Hematopoietic multipotent progenitor cell treated with erythropoietin and hydrocortisone succinate and interleukin-3 and kit ligand, for 15 days (in vitro differentiated cells): ENCODE data around the gene GALNT9.

ENCODE experiments used
- DNase-seq: peaks from one replicate; pipeline ENCODE4 v3.0.0-alpha.2; 2015; ENCODE audit warnings: low spot score

Gene GALNT9

DNA sequence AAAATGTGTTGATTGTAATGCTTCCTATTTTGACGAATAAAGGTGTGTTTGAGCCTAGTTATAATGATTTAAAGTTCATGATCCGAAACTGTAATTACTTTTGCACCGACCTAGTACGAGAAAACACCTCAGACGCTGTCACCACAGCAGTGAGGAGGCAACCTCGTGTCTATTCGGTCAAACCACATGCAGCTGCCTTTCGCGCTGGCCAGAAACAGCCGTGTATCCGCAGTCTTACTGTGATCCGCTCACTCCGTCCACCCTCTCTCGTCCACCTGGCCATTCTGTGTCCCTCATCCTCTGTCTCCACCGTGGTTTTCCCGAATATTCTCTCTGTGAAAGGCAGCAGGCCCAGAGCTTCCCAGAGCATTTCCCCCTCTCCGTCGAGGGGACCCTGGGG is 118.1 kb downstream of the GALNT9 start:
- no peak for DNase-seq

DNA sequence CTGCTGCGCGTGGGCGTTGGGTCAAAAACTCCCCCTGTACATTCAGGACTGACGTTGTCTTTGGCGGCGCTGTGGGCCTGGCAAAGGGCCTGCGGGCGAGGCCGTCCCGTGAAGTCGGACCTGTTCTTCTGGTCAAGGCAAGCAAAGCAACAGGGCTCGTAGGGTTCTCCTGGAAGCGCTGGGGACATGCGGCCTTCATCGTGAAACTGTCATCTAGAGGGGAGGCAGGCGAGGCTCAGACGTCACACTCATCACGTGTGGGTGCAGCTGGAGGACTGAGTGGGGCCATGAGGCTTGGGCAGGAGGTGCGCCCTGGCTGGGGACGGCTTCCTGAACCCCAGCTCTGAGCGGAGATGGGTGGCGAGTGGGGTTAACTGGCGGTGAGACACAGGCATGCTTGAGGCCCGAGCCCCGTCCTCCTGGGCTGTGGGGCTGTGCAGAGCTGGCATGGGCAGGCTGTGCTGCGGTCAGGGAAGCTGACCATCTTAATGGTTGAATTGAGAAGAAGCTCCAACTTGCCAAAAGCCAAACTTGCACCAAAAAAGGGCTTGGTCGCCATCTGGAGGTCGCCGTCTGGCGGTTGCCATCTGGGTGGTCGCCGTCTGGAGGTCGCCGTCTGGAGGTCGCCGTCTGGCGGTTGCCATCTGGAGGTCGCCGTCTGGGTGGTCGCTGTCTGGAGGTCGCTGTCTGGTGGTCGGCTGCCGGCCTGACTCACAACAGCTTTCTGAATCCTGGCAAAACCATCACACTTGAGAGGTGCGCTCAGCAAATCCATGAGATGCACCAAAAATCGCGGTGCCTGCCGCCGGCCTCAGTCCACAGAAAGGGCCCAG is 119.0 kb downstream of the GALNT9 start:
- no peak for DNase-seq

DNA sequence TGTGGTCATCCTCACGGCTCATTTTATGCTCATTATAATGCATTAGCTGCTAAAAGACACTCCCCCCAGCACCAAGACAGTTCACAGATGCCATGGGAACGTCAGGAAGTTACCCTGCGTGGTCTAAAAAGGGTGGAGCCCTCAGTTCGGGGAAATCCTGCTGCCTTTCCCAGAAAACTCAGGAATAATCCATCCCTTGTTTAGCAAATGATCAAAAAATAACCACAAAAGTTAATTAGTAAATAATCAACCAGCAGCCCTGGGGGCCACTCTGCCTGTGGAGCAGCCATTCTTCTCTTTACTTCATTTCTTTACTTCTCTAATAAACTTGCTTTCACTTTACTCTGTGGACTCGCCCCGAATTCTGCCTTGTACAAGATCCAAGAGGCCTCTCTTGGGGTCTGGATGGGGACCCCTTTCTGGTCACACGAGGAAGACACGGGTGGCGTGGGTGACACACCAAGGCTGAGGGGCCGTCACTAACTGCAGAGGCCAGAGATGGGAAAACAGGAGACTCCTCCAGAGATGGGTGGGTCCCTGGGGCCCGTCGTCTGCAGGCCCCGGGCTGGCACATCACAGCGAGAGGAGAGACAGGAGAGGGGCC is 119.7 kb downstream of the GALNT9 start:
- no peak for DNase-seq

DNA sequence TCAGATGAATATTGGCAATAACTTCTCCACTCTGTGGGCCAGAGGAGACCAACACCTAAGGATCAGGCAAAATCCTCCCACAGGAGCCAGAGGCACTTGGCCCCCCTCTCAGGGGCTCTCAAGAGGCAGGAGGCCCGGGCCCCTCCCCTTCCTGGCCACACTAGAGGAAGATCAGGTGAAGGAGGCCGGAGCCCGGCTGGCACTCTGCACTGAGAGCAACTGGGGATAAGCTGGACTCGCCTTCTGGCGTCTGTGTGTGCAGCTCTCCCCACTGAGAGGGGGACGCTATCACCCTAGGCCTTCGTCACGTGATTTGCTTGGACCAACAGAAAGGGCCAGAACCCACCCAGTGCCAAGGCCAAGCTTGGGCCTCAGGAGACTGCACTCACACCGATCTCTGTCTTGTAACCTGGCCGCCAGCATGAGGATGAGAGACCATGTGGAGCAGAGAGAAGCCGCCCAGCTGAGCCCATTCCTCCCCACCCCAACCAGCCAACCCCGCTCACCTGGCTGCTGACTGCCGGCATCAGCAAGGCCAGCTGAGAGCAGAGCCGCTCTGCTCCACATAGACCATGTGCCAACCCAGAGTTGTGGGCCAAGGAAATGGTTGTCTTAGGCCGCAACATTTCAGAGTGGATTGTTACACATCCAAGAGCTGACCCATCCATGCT is 121.1 kb downstream of the GALNT9 start:
- no peak for DNase-seq

DNA sequence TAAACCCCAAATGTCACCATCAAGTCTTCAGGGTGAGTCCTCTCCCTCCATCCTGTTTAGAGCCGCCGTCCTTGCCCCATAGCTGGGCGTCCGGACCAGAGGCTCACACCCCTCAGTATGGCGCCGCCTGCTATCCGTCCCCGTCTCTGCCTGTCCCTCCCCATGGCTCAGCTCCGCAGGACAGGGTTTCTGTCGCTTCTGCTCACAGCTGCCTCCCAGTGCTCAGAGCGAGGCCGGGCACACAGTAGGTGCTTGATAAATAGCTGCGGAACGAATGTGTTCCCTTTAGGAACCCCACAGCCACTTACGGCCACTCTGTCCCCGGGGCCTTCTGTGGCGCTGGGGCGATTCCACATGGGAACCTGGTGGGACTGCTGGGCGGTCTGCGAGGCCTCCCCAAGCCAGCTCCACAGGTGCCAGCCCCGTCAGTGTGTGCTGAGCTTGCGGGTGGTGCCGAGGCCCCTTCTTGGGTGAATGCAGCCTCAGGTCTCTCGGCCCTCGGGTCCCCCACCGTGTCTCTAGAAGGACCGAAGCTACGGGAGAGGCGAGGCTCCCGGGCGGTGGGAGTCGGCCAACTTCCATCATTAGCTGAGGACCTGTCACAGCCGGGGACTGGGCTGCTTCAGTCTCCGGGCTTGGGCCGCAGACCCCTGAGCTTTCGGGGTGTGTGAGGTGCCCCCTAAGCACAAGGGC is 122.2 kb downstream of the GALNT9 start:
- no peak for DNase-seq

DNA sequence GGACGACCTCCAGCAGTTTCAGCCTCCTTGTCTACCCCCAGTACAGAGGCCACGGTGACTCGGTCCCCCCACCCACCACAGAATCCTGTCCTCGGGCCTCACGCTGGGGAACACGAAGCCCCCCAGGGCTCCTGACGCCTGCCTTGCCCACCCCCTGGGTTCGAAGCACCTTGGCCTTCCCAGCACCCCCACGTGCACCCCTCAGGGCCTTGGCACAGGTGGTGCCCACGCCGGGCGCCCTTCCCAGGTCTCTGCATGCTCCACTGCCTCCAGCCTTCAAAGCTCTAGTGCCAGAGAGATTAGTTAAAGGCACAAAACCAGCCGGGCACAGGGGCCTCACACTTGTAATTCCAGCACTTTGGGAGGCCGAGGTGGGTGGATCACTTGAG is 123.3 kb downstream of the GALNT9 start:
- DNase-seq: no peak

DNA sequence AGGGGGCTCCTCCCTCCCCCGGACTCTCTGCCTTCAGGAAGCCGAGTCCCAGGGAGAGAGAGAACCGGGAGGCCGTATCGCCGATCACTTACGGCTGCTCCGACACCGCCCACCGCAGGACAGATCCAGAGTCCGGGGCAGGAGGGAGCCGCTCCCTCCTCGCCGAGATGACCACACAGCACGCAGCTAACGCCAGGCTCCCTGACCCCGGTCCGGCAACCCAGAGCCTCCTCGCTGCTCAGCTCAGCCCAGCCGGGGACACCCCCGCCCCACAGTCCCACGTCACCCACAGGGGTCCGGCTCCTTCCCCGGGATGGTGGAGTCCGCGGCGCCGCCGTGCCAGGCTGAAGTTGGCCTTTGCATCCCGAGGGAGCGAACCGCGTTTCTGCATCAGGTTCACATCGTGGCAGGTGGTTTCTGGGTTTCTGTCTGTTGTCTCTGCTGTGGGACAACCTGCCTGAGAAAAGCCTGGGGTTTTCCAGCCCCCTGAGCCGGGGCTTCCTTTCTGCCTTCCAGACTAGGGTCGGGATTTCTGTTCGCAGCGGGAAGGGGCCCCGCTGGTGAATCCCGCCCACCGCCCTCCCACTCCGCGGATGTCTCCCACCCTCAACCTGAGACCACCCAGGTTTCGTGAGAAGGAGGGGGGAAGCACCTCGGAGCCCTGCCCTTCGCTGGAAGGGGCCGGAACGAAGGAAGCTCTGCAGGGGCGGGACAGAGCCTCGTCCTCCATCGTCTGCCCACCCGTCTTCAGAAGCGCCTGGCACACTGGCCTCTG is 123.9 kb downstream of the GALNT9 start:
- no peak for DNase-seq

DNA sequence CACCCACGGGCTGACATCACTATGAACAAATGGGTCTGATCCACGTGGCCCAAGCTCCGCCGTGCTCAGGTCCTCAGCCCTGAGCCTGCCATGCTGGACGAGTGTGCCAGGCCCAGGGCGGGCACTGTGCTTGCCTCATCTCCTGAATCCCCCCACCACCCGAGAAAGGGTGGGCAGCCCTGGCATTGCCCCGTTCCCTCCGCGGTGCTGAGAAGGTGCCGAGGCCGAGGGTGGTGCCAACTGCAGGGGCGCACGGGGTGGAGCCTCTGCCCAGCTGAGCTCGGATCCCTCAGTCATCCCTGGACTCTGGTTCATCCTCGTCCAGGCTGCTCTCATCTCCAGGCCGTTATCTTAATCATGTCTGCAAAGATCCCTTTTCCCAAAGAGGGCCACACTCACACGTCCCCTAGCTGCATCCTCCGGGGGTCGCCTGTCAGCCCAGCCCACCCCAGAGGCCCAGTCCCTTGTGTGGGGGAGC is 124.6 kb downstream of the GALNT9 start:
- no peak for DNase-seq

DNA sequence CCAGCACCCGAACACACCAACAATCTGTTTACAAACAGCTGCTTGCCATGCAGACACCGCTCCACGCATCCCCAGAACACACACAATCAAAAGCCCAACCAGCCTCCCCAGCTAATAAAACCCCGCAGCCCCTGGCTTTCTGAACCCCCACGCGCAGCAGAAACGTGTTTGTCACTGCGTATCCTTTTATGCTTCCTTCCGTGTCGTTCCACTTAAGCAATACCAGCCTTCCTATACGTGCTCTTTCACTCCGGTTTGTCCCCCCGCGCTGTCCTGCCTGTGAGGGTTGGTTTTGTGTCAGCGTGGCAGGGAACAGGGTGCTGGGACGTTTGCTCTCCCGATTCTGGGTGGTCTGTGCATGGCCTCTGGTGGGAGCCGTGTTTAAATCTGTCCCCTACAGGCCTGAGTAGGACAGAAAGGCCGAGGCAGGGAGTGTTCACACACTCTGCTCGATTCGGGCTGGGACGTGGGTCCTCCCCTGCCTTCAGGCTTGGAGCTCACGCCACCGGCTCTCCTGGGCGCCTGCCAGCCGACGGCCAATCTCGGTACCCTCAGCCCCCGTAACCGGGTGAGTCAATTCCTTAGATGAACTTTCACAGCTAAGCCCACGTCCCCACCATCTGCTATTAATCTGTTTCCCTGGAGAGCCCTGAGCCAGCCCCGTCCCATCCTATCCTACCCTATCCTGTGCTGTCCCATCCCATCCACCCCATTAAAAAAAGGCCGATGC is 125.2 kb downstream of the GALNT9 start:
- no peak for DNase-seq

DNA sequence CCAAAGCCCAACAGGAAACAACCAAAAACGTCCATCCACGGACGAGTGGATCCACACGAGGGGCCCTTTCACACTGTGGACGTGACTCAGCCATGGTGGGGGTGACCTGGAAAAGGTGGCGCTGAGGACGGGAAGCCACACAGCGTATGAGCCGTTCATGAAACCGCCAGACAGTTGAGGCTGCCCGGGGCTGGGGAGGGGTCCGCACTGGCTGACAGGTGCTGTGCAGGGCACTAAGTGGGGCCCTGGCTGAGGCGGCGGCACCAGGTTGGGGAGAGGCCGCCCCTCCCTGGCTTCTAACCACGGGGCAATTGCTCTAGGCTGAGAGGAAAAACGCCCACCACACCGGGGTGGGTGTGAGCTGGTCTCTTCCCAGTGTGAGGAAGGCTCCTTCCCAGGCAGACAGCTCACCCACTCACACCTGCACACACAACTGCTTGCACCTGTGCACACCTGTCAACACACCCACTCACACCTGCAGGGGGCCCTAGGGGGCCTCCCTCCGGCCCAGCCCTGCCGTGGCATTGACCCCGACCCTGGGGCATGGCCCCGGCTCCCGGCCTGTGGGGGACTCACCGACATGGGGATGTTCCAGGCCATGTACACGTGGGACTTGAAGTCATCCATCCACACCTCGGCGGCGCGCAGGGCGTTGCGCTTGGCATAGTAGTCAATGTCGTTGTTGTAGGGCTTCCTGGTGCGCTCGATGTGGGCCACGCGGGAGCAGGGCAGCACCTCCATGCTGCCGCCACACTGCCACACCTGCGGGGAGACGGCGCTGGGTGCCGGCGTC is 126.3 kb downstream of the GALNT9 start:
- DNase-seq: no peak

DNA sequence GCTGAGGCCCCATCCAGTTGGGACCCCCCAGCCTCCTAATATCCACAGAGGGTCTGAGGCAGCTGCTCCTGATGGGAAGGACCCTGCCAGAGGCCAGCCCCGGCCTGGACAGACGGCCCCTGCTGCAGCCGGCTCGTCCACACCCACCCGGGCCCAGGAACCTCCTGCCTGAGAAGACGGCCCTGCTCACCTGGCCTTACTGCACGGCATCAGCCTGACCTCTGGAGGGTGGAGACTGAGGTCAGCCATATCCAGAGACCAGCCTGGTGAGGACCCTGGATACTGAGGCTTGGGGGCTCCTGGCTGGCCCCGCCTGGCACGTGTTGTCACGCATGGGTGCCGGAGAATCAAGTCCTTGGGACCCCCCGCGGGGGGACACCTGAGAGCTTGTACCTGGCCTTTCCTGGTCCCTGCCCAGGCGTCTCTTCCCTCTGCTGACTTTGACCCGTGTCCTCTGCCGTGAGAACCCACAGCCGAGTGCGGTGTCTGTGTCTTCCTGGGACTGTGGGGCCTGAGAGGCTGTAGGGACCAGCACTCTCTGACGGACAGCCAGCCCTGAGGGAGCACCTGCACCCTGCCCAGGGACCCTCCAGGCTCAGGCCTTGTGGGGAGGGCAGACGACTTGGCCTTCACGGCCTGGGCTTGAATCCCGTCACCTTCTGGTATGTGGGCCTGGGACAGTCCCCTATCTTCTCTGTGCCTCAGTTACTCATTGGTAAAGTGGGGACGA is 127.8 kb downstream of the GALNT9 start:
- no peak for DNase-seq

DNA sequence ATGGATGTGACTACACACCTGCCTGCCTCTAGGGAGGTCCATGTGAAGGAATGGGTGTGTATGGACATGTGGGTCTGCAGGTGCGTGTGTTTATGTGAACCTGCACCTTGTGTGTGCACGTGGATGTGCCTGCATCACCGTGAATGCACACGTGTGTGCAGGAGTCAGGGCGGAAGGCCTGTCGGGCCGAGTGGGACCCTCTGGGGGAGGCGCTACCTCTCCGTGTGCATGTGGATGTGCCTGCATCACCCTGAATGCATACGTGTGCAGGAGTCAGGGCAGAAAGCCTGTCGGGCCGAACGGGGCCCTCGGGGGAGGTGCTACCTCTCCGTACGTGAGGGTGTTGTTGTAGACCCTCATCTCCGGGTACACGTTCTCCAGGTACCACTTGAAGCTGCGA is 128.6 kb downstream of the GALNT9 start:
- DNase-seq: no peak

DNA sequence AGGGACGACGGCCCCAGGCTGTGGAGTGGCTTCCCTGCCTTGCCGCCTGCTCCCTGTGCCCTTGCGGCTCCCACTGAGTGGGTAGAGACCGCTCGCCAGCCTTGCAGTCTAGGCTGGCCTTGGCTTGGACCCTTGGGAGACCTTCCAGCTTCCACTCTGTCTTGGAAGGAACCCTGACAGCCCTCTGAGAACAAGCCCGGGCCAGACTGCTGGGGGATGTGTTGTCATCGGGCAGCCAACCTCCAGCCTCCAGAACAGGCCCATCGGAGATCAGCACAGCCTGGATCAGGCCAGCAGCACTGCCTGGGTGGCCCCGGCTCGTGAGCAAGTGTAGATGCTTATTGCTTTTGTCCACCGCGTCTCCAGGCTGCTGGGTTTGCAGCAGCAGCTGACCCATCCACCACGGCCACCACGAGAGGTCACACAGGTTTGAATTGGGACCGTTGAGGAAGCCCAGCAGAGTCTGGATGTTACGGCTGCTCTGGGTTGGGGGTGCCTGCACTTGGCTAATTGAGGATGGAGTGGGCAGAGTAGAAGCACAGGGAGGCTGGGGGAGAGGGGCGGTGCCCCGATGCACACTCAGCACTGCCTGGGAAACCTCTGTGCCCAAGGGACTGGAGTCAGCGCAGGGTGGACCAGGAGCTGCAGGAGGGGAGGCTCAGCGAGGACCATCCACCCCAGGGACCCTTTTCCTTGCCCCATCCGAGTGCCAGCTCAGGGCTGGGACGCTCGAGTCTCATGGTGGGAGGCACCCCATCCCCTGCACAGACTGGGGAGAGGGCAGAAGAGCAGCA is 129.7 kb downstream of the GALNT9 start:
- DNase-seq: no peak

DNA sequence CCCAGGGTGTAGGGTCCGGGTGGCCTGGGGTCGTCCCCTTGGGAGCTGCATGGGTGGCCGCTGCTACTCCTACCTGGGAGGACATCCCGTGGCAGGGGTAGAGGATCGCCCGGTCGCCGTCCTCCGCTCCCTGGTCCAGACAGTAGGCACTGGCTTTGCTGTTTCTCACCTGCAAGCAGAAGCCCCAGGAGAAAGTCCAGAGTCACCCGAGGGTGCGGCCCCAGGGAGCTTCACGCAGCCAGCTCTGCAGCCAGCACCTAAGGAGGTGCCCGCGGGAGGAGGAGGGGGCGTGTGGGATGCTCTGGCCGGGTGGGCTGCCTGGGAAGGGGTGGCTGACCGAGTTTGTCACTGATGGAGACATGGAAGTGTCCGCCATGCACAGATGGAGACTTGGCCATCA is 130.3 kb downstream of the GALNT9 start:
- no peak for DNase-seq

DNA sequence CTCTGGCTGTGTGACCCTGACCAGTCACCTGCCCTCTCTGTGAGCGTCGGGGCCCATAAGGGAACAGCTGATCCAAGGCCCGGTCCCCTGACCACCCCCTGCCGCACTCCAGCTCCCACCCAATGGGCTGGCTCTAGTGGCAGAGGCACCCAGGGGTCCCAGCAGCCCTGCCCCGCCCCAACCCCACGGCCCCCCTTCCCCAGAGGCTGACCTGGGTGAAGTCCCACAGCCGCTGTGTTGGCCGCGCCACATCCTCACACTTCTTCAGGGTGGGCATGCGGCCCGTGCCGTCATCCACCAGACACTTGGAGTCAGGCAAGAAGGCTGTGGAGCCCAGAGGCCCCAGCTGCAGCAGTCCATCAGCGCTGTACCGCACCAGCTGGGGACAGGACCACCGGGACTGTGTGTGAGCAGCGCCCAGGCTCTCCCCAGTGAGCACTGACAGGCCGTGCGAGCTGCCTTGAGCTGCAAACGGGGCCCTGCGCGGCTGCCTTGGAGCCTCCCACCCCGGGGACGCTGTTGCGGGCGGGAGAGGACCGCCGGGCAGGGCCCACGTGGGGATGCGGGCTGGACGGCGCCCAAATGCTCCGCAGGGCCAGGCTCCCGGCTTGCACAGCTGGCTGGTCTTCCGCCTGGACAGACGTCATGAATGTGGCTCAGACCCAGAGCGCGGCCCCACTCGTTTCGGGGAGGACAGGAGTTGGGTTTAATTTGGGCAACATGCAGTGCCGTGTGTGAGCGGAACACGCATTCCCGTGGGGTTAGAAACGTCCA is 131.6 kb downstream of the GALNT9 start:
- no peak for DNase-seq

DNA sequence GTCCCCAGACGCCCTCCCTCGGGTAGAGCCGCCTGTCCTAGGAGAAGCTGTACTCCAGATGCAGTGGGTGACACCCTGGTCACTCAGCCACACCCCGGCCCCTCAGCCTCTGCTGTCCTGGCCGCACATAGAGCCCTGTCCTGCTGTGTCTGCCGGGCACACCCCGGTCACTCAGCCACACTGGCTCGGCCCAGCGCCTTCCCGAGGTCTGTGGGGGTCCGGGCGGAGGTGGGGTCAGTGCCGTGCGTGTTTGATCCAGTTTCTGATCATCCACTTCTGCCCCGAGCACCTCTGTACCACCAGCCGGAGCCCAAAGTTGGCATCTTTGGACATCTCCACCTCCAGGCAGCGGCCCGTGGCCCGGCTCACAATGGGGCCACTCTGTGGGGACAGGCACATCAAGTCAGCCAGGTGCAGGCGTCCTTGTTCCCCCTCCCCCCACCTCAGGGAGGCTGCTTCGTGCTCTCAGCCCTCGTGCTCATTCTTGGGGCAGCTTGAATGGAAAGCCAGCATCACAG is 132.5 kb downstream of the GALNT9 start:
- no peak for DNase-seq

DNA sequence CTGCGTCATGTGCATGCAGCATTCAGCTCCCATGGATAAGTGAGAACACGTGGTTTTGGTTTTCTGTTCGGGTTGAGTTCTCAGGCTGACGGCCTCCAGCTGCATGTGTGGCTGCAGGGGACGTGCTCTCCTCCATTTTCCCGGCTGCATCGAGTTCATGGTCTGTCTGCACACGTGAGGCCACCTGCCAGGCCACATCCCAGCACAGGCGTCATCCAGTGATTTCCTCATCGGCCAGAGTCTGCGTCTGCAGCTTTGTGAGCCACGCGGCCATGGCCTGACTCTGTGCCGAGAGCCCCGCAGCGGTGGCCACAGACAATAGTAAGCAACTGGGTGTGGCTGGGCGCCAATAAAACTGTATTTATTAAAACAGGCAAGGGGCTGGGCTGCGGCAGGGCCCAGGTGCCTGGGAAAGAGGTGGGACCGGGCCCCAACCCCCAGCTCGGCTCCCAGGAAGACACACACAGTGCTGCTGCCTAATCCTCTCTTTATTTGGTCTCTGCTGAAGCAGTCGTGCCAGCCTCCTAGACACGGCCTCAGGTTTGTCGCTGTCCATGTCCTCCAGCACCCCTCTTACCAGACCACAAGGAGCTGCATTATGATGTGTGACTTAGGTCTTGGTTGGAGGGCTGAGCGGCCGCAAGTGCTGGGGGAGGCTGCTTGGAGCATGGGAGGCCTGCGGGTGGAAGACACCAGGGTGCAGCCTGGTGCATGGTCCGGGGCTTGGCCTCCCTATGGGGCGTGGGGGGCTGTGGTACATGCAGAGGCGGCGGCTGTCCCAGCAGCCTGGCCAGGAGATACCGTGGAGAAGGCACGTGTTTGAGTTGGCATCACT is 133.1 kb downstream of the GALNT9 start:
- DNase-seq: no peak
